ENCODE results near the gene PML. TPM values are rescaled to one million over a fixed set of nuclear protein-coding genes. Genes with fewer than 3 reads are reported as not detected.
A peak's percentile ranks its signal among the peaks of the same experiment; 100 is the strongest.

PML gene
- total RNA-seq, 2 donors from 2014 or later = 27.3 to 36.1 TPM

DNA sequence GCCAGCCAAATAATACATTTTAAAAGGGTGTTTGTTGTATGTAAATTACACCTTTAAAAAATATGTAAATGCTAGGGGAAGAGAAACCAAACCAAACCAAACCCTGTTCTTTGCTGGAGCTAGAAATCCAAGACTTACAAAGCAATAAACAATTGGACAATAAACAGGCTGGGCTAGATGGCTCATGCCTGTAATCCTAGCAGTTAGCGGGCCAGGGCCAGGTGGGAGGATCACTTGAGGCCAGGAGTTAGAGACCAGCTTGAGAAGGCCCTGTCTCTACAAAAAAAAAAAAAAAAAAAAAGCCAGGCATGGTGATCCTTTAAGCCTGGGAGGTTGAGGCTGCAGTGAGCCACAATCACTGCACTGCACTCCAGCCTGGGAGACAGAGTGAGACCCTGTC, 14.9 kb upstream of the PML start:
- Histone ChIP-seq H3K4me1 (peaks cover 0 to 37% of the 10 kb centered on the region in 2 donors), H3K9me3 (no peaks in the 10 kb centered on the region), H3K27me3 (no peaks in the 10 kb centered on the region), H3K27ac (no peak overlapping the region), H3K36me3 (no peaks in the 10 kb centered on the region), H3K4me3 (no peak overlapping the region)
- no peak for TF ChIP-seq CTCF (IDR thresholded peaks at IDR 0.05)
- no peak for DNase-seq (ENCODE audit: low spot score)

DNA sequence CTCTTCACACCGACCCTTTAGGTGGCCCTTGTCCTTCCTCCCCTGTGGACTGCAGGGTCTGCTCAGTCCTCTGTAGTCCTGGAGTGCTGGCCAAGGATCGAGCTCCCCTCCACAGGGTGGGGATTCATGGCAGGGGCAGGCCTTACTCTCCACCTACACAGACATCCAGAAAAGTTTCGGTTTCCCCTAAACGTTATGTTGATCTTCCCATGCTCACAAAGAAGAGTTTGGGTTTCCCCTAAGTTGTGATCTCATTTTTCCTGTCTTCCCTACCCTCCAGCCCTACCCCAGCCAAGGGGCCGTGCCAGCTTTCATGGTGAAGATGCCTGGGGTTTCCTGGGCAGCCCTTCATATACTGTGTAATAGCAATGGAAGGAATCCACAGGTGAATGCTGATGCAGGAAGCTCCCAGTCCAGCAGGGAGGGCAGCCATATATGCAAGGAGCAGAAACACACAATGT, 12.7 kb upstream of the PML start:
- H3K36me3 ChIP-seq = no peaks in the 10 kb centered on the region
- H3K4me1 ChIP-seq = peaks cover 0 to 58% of the 10 kb centered on the region in 2 donors
- no peak for DNase-seq (ENCODE audit: low spot score)
- TF ChIP-seq CTCF (IDR thresholded peaks at IDR 0.05) = no peak
- no peaks in the 10 kb centered on the region for H3K9me3 ChIP-seq
- no peak overlapping the region for H3K4me3 ChIP-seq
- H3K27me3 ChIP-seq = no peaks in the 10 kb centered on the region
- H3K27ac ChIP-seq = peak overlapping the region; percentile 92 to 95

DNA sequence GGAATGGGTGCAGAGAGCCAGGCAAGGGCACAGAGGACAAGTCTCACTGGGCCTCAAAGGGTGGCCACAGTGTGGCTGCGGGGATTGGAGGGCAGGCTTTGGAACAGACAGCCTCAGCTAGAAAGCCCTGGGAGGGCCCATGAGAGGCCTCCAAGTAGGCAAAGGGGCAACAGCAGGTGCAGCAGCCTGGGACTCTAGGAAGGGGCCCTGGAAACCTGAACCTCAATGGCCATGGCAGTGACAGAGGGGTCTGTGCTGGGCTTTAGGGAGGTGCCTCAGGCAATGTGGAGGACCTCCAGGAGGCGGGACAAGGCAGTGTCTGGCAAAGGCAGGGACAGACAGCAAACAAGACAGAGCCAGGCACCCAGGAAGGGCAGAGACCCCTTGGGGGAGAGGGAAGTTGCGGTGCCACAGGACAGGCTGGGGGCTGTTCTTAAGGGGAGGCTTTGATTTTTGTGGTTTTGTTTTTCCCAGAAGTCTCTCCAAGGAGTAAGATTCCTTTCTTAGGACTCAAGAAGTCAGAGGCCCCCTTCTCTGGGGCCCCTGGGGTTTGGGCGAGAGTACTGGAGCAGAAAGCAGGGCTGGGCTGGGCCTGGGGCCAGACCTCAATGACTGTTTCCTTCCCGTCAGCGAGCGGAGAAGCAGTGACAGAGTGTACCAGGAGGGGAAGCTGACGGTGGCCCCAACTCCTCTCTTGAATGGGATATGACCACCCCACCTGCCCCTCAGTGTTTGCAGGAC, 12.1 kb upstream of the PML start:
- no peak for TF ChIP-seq CTCF (IDR thresholded peaks at IDR 0.05)
- peak; percentile 93 for DNase-seq (ENCODE audit: low spot score)
- no peaks in the 10 kb centered on the region for H3K9me3 ChIP-seq
- H3K36me3 ChIP-seq = no peaks in the 10 kb centered on the region
- H3K27ac ChIP-seq = peak overlapping the region; percentile 92 to 95
- peaks cover 0 to 64% of the 10 kb centered on the region in 2 donors for H3K4me1 ChIP-seq
- H3K27me3 ChIP-seq = no peaks in the 10 kb centered on the region
- H3K4me3 ChIP-seq = no peak overlapping the region

DNA sequence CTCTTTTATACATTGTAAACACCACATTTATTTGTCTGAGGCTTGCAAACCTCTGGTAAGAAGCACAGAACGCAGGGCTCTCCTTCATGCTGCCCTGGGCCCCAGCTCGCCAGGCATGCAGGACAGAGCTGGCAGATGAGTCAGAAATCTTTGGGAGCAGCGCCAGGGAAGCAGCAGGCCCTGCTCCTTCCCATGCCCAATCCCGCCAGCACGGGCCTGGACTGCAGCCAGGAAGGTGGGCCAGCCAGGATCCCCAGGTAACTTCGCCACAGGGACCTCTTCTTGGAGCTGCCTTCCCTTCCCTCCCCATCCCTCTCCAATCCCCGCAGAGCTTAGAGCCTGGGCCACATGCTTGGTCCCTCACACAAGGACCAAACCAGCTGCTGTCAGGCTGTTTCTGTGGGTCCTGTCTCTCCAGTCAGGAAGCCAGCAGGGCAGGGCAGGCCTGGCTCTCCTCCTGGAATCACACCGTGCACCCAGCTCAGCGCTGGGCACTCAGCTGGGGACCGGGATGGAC, 11.2 kb upstream of the PML start:
- no peak for TF ChIP-seq CTCF (IDR thresholded peaks at IDR 0.05)
- peaks cover 0 to 73% of the 10 kb centered on the region in 2 donors for H3K4me1 ChIP-seq
- H3K27me3 ChIP-seq = no peaks in the 10 kb centered on the region
- H3K4me3 ChIP-seq = no peak overlapping the region
- peaks cover 4% of the 10 kb centered on the region for H3K36me3 ChIP-seq
- H3K27ac ChIP-seq = peak overlapping the region; percentile 92 to 95
- H3K9me3 ChIP-seq = no peaks in the 10 kb centered on the region
- DNase-seq (ENCODE audit: low spot score) = peak; percentile 71

- peak overlapping the region; percentile 92 to 95 for H3K27ac ChIP-seq
- H3K36me3 ChIP-seq = peaks cover 7% of the 10 kb centered on the region
- H3K4me1 ChIP-seq = peaks cover 0 to 78% of the 10 kb centered on the region in 2 donors
- no peak overlapping the region for H3K4me3 ChIP-seq
- H3K27me3 ChIP-seq = no peaks in the 10 kb centered on the region
- no peak for TF ChIP-seq CTCF (IDR thresholded peaks at IDR 0.05)
- H3K9me3 ChIP-seq = no peaks in the 10 kb centered on the region
- DNase-seq (ENCODE audit: low spot score) = no peak
Measured at GRCh38 chr15:73983773-73984172, 10.7 kb upstream of the PML start.
